BE2C (cell line): ENCODE measurements around the gene CTDSP1.

Experiments
- DNase-seq: peaks from one replicate; pipeline ENCODE4 v3.0.0-alpha.2; 2020
- H3K27me3 ChIP-seq: fragments of 250-450 bp; sonication (Bioruptor Pico); 2 replicates; pipeline ENCODE4 v1.5.1; 2020; ENCODE audit warnings: mild to moderate bottlenecking
- H3K36me3 ChIP-seq: fragments of 250-450 bp; sonication (Bioruptor Pico); 2 replicates; pipeline ENCODE4 v1.5.1; 2020; ENCODE audit warnings: mild to moderate bottlenecking
- H3K4me1 ChIP-seq: fragments of 250-450 bp; sonication (Bioruptor Pico); 2 replicates; pipeline ENCODE4 v1.5.1; 2020
- H3K4me3 ChIP-seq: 2 replicates; pipeline ENCODE4 v1.5.1; 2011; ENCODE audit warnings: low read depth, low read length
- H3K9me3 ChIP-seq: fragments of 250-450 bp; sonication (Bioruptor Pico); 2 replicates; pipeline ENCODE4 v1.5.1; 2020
- CTCF ChIP-seq: IDR thresholded peaks from 2 replicates; pipeline ENCODE4 v1.5.1; 2012; ENCODE audit warnings: mild to moderate bottlenecking, low read depth, low read length

CTDSP1 gene

GRCh38 chr2:218435003-218435982 is 35.6 kb downstream of the CTDSP1 start:
- no peak for TF ChIP-seq CTCF
- H3K9me3 ChIP-seq = no peaks in the 10 kb centered on the region; the same call in 1 of the 2 replicates
- no peak for DNase-seq
- H3K4me1 ChIP-seq = no peaks in the 10 kb centered on the region
- H3K36me3 ChIP-seq = no peaks in the 10 kb centered on the region; the same call in 1 of the 2 replicates
- no peaks in the 10 kb centered on the region for H3K27me3 ChIP-seq
- no peak overlapping the region for H3K4me3 ChIP-seq

DNA sequence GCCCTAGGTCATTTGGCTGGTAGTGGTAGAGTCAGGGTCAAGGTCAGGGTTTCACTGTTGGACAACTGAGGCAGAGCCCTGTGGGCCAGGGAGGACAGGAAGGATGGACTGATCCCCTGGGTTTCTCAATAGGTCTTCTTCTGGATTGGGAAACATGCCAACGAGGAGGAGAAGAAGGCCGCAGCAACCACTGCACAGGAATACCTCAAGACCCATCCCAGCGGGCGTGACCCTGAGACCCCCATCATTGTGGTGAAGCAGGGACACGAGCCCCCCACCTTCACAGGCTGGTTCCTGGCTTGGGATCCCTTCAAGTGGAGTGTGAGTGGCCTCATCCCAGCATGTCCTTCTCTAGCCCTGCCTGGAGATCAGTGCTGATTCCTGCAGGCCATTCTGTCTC is 37.3 kb downstream of the CTDSP1 start:
- no peak for DNase-seq
- no peak for TF ChIP-seq CTCF
- Histone ChIP-seq H3K4me3 (no peak overlapping the region), H3K27me3 (no peaks in the 10 kb centered on the region), H3K36me3 (no peaks in the 10 kb centered on the region; the same call in 1 of the 2 replicates), H3K9me3 (no peaks in the 10 kb centered on the region; the same call in 1 of the 2 replicates), H3K4me1 (no peaks in the 10 kb centered on the region)

DNA sequence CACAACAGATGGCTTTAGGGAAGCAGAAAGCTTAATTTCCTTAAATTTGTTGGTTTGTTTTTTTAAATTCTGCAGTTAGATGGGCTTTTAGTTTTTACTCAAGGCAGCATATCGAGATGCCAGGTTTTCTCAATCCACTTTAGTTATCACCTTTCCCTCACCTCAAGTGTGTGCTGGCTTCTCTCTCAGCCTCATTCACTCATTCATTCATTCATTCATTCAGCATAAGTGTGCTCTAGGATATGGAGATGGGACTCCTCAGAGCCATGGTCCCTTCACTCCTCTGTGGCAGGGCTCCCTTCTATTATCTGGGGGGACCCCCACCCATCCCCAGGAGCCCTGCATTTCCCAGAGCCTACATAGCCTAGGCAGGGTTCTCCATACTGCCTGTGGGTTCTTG is 38.3 kb downstream of the CTDSP1 start:
- H3K4me3 ChIP-seq = no peak overlapping the region
- no peak for TF ChIP-seq CTCF
- H3K36me3 ChIP-seq = no peaks in the 10 kb centered on the region; the same call in 1 of the 2 replicates
- no peak for DNase-seq
- no peaks in the 10 kb centered on the region for H3K27me3 ChIP-seq
- no peaks in the 10 kb centered on the region for H3K4me1 ChIP-seq
- no peaks in the 10 kb centered on the region for H3K9me3 ChIP-seq

DNA sequence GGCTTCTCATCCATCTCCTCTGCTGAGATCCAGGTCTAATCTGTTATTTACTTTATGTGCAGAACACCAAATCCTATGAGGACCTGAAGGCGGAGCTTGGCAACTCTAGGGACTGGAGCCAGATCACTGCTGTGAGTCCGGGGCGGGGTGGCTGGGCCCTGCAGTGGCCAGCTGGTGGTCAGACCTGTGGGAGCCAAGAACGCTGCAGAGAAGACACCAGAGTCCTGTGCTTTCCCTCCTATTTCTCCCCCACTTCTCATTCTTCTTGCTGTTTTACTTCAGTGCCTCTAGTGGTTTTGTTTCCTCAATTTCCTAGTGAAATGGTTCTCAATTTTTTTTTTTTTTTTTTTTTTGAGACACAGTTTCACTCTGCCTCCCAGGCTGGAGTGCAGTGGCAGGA is 38.9 kb downstream of the CTDSP1 start:
- Histone ChIP-seq H3K4me1 (no peaks in the 10 kb centered on the region), H3K27me3 (no peaks in the 10 kb centered on the region), H3K9me3 (no peaks in the 10 kb centered on the region), H3K4me3 (no peak overlapping the region), H3K36me3 (no peaks in the 10 kb centered on the region; the same call in 1 of the 2 replicates)
- DNase-seq = no peak
- TF ChIP-seq CTCF = no peak

DNA sequence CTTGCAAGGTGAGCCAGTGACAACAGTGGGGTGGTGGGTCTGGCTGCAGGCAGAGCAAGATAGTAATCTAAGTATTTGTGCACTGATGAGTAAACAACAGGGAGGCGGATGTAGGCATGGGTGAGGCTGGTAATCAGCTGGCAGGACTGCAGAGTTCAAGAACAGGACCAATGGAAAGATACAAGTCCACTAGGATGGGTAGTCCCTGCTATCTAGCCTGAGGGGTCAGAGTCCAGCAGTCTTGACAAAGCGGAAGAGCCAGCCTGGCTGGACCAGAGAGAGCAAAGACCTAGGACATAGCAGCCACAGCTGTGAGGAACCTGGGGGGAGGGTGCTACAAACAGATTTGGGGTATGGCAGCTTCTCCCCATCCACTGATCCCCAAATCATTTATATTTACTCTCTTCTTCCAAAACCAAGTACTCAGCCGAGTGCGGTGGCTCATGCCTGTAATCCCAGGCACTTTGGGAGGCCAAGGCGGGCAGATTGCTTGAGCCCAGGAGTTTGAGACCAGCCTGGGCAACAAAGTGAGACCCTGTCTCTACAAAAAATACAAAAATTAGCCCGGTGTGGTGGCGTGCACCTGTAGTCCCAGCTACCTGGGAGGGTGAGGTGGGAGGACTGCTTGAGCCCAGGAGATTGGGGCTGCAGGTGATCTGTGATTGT is 45.2 kb downstream of the CTDSP1 start:
- Histone ChIP-seq H3K4me1 (peaks cover 14% of the 10 kb centered on the region), H3K36me3 (peaks cover 8% of the 10 kb centered on the region; the same call in 1 of the 2 replicates), H3K4me3 (no peak overlapping the region), H3K9me3 (no peaks in the 10 kb centered on the region), H3K27me3 (no peaks in the 10 kb centered on the region)
- TF ChIP-seq CTCF = no peak
- peak; percentile 28 for DNase-seq
